Measurements from ENCODE around the gene KLHL7.
"Not testable (repeated sequence)": the region's sequence is repeated elsewhere in the genome, so short reads cannot be mapped to it uniquely, and the experiment has no call there.

KLHL7 gene

DNA sequence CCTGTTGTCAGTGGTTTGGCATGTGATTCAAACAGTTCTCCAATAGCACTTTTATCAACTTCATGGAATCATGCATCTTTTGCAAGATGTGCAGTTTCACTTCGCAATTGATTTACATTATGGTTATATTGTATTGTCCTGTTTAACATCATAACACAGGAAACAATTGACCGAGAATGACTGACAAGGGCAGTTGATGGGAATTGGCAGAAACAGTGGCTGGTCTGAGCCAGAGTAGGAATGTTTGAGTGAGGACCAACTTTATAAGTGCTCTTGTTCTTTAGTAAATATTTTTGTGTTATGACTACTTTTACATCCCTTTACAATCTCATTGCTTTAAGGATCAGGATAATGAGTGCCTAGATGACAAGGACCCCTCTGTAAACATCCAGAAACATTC, 2.2 kb downstream of the KLHL7 start:
- DNase-seq (ENCODE audit: low read depth in 2 of 2) = no peak

DNA sequence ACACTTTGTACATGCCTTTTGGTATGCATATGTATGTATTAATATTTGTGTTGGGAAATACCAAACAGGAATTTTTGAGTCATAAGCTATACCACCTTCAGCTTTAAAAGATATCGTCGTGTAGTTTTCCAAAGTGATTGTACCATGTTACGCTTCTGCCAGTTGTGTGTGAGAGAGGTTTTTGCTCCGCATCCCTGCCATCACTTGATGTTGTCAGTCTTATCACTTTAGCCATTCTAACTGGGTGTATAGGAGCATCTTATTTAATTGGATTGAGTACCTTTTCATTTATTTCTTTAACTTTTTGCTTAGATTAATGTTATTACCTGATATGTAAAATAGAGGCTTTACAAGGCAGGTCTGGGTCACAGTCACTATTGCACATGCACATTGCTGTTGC, 3.4 kb downstream of the KLHL7 start:
- no peak for DNase-seq (ENCODE audit: low read depth in 2 of 2)

DNA sequence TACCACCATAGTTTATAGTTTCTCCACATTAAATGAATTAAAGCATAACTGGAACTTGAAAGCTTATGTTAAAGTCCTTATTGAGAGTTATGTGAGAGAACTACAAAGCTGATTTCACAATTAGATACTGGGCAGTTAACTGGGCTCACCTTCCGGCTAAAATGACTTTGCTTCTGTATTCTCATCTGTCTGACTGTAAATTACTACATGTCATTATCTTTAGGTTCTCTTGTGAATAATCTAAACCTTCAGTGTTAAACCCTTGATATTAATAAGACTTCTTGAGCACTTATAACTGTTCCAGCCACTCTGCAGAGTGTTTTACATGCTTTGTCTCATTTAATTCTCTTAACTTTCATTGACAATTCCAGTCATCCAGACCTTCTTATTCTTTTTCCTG, 3.9 kb downstream of the KLHL7 start:
- DNase-seq (ENCODE audit: low read depth in 2 of 2) = no peak

DNA sequence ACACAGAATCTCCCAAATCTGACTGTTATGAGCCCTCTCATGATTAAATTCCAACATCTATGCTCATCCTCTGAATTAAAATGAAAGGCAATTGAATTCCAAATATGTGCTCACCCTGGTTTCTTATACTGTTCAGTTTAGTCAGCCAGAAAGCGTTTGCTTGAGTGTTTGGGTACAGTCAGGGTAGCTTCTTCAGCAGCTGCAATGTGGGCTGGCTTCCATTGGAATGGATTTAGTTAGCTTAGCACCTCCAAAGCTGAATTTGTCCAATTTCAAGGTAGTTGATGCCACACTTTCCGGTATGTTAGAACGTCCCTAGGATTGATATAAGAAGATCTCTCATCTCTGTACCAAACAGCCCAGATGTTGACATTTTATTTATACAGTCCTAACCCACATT, 9.3 kb downstream of the KLHL7 start:
- no peak for DNase-seq (ENCODE audit: low read depth in 2 of 2)

DNA sequence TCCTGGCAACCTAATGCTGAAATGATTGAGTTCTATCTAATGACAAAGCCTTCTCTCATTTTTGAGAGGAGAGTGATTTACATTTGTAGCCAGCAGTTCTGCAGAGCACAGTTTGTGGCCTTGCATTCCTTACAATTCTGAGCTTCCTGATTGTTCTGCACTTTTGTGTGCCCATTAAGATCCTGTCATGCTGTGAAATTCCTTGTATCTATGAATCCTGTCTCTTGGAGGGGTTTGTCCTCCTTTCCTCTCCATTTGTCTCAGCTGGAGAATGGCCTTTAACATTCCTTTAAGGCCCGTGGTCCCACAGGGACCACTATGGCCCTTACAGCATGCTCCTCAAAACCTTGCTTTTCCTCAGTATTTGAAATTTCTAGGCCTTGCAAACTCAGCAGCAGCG, 10.4 kb downstream of the KLHL7 start:
- no peak for DNase-seq (ENCODE audit: low read depth in 2 of 2)

DNA sequence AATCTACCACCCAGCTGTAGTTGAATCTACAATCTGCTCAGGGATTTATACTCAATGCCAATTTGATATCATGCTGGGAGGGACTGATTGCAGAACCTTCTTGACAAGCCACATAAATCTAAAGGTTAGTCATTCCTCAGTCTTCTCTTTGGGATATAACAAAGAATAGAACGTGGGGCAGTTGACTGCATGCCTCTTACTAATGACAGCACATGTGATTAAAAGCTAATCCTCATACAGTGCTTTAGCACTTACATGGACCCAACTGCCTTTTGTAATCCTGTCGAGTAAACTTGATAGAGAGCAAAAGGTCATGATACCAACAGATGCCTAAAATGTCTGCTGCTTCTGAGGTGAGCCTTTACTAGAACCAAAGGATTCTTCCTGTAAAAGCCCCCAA, 12.3 kb downstream of the KLHL7 start:
- no peak for DNase-seq (ENCODE audit: low read depth in 2 of 2)

DNA sequence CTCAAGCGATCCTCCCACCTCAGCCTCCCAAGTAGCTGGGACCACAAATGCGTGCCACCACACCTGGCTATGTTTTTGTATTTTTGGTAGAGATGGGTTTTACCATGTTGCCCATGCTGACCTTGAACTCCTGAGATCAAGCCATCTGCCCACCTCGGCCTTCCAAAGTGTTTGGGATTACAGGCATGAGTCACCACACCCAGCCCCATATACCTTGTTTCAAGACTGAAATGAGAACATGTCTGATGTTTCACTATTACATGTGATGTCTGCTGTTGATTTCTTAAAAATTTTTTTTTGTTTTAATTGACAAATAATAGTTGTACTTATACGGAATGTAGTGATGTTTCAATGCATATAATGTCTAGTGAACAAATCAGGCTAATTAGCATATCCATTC, 14.5 kb downstream of the KLHL7 start:
- no peak for DNase-seq (ENCODE audit: low read depth in 2 of 2)

DNA sequence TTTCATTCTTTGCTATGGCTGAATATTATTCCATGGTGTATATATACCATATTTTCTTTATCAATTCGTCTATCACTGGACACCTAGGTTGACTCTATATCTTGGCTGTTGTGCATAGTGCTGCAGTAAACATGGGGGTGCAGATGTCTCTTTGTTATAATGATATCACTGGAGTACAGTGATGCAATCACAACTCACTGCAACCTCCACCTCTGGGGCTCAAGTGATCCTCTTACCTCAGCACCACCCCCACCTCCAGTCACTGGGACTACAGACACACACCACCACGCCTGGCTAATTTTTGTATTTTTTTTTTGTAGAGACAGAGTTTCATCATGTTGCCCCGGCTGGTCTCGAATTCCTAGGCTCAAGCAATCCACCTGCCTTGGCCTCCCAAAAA, 15.6 kb downstream of the KLHL7 start:
- DNase-seq (ENCODE audit: low read depth in 2 of 2) = no peak

DNA sequence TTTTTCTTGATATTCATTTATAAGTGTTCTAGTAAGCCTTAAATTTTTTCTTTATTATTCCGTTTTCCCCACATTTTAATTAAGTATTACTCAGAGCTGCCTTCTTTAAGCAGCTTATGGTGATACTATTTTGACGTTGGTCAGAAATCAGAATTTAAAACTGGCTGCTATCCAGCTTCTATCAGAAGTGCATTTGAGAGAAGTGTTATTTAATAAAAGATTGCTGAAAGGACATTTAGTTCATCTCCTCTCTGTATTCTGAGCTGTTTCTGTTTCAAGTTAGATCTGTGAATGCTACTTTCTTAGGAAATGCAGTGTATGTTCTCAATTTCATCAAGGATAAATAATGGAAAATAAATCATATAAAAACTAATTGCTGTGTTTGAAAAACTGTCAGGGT, 17.4 kb downstream of the KLHL7 start:
- DNase-seq (ENCODE audit: low read depth in 2 of 2) = no peak

DNA sequence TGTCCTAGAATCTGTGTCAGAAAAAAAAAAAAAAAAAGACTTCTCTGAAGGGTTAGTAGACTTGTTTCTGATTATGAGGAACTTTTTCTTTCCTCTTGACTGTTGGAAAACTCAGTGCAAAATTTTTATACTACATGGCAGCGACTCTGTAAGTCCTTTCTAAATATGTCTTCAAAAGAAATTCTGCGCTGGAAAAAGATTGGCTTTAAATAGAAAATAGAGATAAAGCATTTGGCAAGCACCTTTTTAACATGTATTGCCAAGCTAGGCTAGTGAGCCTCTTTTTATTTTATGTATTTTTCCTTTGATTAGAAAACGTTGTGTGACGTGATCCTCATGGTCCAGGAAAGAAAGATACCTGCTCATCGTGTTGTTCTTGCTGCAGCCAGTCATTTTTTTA, 17.9 kb downstream of the KLHL7 start:
- no peak for DNase-seq (ENCODE audit: low read depth in 2 of 2)

DNA sequence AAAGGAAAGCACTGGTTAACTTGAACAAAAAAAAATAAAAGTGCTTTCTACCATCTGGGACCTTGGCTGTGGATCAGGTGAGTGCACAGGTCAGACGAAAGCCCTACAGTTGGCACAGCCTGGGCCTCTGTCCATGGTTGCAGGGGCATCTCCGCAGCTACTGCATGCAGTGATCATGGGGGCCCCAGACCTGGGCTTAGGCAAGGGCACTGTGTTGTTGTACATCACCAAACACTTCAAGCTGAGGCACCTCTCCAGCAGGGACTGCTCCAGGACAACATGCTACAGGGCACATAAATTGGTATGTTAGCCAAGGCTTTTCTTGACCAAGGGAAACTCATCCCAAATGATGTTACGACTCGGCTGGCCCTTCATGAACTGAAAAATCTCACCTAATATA, 23.5 kb downstream of the KLHL7 start:
- DNase-seq (ENCODE audit: low read depth in 2 of 2) = no peak

DNA sequence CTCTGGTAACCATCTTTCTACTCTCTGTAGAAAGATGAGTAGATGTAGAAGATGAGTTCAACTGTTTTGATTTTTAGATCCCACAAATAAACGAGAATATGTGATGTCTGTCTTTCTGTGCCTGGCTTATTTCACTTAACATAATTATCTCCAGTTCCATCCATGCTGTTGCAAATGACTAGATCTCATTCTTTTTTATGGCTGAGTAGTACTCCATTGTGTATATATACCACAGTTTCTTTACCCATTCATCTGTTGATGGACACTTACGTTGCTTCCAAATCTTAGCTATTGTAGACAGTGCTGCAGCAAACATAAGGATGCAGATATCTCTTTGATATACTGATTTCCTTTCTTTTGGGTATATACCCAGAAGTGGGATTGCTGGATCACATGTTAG, 26.2 kb downstream of the KLHL7 start:
- not testable (repeated sequence) for DNase-seq (ENCODE audit: low read depth in 2 of 2)

DNA sequence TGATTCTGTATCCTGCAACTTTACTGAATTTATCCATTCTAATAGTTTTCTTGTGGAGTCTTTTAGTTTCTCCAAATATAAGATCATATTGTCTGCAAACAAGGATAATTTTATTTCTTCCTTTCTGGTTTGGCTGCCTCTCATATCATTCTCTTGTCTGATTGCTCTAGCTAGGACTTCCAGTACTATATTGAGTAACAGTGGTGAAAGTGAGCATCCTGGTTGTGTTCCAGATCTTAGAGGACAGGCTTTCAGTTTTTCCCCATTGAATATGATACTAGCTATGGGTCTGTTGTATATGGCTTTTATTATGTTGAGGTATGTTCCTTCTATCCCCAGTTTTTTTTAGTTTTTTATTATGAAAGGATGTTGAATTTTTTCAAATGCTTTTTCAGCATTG, 28.2 kb downstream of the KLHL7 start:
- no peak for DNase-seq (ENCODE audit: low read depth in 2 of 2)

DNA sequence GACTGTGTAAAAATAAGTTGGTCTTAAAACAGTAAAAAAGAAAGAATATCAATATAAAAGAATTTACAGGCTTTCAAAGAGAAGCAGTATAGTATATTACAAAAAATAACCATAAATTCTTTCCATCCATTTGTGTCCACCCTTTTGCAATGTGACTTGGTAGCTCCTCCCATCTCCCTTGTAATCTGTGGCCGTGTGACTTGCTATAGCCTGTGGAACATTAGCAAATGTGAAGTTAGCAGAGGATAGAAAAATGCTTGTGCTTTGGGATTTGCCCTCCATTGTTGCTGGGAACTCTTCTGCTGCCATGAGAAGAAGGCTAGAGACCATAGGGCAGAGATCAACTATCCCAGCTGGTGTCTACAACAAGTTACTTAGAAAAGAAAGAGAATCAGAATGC, 30.2 kb downstream of the KLHL7 start:
- DNase-seq (ENCODE audit: low read depth in 2 of 2) = no peak

DNA sequence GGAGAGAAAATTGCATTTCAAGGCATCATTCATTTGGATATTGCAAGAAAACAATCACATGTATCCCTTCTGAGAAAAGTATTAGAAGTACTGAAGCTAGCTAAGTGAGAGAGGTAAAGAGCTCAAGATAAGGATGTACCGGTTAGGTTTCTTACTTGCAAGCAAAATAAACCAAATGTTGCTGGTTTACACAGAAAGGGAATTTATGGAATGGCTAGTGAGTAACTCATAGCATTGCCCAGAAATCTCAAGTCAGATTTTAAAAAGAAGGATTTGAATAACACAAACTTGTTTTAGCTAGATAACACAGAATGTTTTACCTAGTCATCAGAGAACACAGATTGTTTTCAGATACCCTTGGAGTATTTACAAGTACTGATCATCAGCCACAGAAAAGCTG, 30.6 kb downstream of the KLHL7 start:
- DNase-seq (ENCODE audit: low read depth in 2 of 2) = no peak

DNA sequence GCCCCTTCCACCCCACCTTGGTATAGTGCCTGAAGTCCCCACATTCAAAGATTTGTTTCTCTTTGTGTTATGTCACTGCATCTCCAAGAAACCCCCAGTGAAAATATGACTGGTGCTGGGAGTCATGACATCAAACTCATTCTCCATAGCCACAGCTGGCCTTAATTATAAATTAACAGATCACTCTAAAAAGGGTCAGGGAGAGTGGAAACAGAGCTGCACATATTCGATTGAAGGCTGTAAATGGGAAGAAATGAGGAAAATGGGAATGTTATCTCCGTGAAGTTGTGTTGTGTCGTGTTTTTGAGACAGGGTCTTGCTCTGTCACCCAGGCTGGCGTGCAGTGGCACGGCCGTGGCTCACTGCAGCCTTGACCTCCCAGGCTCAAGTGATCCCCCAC, 52.1 kb downstream of the KLHL7 start:
- DNase-seq (ENCODE audit: low read depth in 2 of 2) = no peak

DNA sequence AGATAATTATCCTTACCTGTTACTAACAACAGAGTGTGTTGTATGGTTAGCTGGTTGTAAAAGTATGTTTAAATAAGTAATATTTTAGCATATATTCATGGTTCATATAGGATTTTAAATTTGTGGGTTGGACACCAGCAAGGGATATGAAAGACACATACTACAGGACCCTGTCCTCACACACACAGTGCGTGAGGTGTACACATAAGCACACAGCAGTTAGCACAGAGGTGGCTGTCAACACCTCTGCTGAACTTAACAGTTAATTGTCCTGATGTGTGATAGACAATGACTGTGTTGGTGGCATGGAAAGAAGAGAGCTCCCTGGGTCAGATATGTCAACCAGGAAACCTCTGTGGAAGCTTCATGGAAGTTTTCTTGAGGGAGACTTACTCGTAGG, 53.0 kb downstream of the KLHL7 start:
- DNase-seq (ENCODE audit: low read depth in 2 of 2) = no peak

DNA sequence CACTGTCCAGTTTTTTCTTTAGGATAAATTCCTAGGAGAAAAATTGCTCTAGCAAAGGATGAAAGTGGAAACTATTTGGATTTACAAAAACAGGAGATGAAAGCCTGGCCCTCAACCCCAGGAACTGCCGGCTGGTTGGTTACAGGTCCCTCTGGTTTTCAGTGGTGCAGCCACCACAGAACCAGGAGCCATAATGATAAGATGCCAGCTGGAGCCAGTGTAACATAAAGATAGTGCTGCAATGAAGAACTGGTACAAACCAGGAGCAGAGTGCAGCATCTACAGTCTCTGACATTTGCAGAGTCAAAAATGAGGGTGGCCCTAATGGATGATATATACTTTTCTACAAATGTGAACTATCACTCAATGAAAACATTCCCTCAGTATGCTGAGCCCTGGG, 55.9 kb downstream of the KLHL7 start:
- DNase-seq (ENCODE audit: low read depth in 2 of 2) = no peak

DNA sequence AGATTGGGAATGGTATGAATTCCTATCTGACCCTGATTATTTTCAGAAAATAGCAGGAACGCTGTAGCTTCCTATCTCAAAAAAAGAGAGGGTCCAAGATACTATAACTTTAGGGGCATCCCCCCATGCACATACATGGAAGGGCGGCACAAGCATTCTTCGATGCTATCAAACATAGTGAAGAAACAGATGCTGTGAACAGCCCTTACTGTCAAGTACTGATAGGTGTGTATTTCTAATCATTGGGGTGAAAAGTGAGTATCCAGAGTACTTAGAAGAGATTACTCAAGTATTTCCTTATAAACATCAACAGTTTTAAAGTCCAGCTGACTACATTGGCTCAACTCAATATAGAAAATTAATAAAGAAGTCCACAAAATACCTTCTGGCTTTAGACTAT, 59.3 kb downstream of the KLHL7 start:
- no peak for DNase-seq (ENCODE audit: low read depth in 2 of 2)

DNA sequence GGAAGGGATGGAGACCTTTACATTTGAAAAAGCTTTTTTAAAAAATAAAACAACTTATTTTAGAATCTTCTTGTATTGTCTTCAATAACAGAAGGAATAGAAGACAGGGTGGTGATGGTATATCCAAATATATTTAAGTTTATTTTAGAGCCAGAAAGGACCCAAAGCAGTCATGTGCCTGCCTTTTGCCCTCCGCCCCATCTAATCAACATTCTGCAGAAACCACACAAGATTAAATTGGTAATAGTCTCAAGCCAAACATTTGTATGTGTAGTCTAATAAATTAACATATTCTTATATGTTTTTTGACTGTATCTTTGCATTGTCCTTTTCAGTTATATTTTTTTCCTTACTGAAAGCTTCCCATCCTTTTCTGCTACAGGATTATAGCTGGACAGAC, 59.7 kb downstream of the KLHL7 start:
- DNase-seq (ENCODE audit: low read depth in 2 of 2) = no peak

DNA sequence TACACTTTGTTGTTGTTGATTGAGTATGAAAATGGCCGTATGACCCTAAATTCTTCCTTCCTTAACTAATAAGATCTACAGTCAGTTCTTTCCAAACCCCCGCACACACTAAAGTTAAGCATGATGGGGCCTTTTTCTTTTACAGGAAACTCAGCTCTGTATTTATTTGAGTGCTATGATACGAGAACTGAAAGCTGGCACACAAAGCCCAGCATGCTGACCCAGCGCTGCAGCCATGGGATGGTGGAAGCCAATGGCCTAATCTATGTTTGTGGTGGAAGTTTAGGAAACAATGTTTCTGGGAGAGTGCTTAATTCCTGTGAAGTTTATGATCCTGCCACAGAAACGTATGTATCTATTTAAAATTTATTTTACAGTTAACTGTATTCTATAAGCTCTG, 62.1 kb downstream of the KLHL7 start:
- DNase-seq (ENCODE audit: low read depth in 2 of 2) = no peak

DNA sequence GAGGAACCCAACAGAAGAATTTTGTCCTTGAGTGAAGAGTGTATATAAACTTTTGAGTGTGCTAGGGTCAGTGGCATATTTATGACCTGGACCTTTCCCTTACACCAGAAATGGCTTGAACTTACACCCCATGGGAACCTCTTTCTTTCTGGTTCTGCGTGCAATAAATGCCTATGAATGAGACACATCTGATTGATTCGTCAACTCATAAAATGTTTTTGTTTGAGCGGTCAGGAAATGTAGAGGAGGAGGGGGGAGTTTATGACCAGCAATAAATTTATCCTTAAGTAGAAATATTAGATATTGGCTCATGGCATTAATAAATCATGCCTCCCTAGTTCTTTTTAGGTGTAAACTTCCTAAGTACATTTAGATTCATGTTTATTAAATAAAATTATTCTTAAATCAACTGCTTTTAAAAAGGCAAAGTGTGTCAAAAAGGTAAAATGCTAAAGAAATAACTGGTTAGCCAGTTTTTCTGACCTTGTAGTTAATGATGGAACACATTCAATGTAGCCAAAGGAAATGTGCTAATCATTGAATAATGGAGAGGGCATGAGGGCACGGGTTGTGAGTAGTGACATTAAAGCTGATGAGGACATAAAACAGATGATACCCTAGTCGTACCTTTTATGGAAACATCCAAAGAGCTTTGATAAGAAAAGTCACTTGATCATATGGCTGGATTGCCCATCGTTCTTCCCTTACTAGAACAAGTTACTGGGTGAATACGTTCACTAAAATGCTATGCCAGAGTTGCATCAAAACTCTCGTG, 62.7 kb downstream of the KLHL7 start:
- no peak for DNase-seq (ENCODE audit: low read depth in 2 of 2)

DNA sequence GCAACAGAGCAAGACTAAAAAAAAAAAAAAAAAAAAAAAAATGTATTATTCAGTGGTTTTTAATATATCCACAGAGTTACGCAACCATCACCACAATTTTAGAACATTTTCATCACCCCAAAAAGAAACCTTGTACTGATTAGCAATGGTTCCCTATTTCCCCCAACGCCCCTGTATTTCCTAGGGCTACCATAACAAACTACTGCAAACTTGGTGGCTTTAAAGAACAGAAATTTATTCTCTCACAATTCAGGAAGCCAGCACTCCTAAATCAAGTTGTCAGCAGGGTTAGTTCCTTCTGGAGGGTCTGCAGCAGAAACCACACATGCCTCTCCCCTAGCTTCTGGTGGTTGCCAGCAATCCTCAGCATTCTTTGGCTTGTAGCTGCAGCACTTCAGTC, 70.4 kb downstream of the KLHL7 start:
- DNase-seq (ENCODE audit: low read depth in 2 of 2) = no peak
